ENCODE results near the gene SDK2.
A peak's percentile ranks its signal among the peaks of the same experiment; 100 is the strongest.

Gene SDK2

GRCh38 chr17:73288534-73289302, 355.5 kb downstream of the SDK2 start:
- in situ Hi-C loops (cut with HindIII; ENCODE audit: low pct_unique_long_range_greater_than_20kb, low sequenced_read_pairs): no loop called here
- DNase-seq (ENCODE audit: low read depth in 1 of 2, low spot score in 1 of 2): peak in 1 of 2 experiments; percentile 72
- TF ChIP-seq JUND (IDR thresholded peaks at IDR 0.05; ENCODE audit: low read depth): no peak

DNA sequence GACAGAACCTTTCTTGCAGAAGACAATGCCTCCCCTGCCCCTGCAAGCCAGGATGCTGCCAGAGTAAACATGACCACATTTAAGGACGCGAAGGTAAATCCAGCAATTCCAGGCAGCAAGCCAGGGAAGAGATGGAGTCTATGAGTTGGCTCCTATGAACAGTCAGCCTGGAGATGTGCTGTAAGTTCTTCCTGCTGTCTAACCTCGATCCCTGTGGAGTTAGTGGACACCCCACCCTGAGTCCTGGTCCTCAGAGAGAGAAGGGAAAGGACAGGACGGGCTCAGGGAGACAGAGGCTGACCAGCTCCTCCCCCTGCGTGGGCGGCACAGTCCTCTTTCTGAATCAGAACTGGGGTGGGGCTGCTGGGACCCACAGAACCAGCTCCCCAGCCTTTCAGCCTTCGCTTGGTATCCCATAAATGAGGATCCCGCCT, 357.4 kb downstream of the SDK2 start:
- no peak for TF ChIP-seq JUND (IDR thresholded peaks at IDR 0.05; ENCODE audit: low read depth)
- DNase-seq (ENCODE audit: low read depth in 1 of 2, low spot score in 1 of 2): peak in 1 of 2 experiments; percentile 77
- in situ Hi-C loops (cut with HindIII; ENCODE audit: low pct_unique_long_range_greater_than_20kb, low sequenced_read_pairs): no loop called here

GRCh38 chr17:73285916-73286862, 358.1 kb downstream of the SDK2 start:
- DNase-seq (ENCODE audit: low read depth in 1 of 2, low spot score in 1 of 2): no peak
- in situ Hi-C loops (cut with HindIII; ENCODE audit: low pct_unique_long_range_greater_than_20kb, low sequenced_read_pairs): no loop called here
- no peak for TF ChIP-seq JUND (IDR thresholded peaks at IDR 0.05; ENCODE audit: low read depth)

- no peak for DNase-seq (ENCODE audit: low read depth in 1 of 2, low spot score in 1 of 2)
- TF ChIP-seq JUND (IDR thresholded peaks at IDR 0.05; ENCODE audit: low read depth): no peak
Observed at GRCh38 chr17:73285603-73285908, 358.7 kb downstream of the SDK2 start.

GRCh38 chr17:73284906-73285602, 359.2 kb downstream of the SDK2 start:
- in situ Hi-C loops (cut with HindIII; ENCODE audit: low pct_unique_long_range_greater_than_20kb, low sequenced_read_pairs): no loop called here

More at GRCh38 chr17:73285603-73285908, 358.7 kb downstream of the SDK2 start:
- in situ Hi-C loops (cut with HindIII; ENCODE audit: low pct_unique_long_range_greater_than_20kb, low sequenced_read_pairs): no loop called here

More at GRCh38 chr17:73284906-73285602, 359.2 kb downstream of the SDK2 start:
- TF ChIP-seq JUND (IDR thresholded peaks at IDR 0.05; ENCODE audit: low read depth): no peak
- DNase-seq (ENCODE audit: low read depth in 1 of 2, low spot score in 1 of 2): no peak
